ENCODE results near the gene IFI27.
"Not testable (repeated sequence)": the region's sequence is repeated elsewhere in the genome, so short reads cannot be mapped to it uniquely, and the experiment has no call there.

The IFI27 gene

DNA sequence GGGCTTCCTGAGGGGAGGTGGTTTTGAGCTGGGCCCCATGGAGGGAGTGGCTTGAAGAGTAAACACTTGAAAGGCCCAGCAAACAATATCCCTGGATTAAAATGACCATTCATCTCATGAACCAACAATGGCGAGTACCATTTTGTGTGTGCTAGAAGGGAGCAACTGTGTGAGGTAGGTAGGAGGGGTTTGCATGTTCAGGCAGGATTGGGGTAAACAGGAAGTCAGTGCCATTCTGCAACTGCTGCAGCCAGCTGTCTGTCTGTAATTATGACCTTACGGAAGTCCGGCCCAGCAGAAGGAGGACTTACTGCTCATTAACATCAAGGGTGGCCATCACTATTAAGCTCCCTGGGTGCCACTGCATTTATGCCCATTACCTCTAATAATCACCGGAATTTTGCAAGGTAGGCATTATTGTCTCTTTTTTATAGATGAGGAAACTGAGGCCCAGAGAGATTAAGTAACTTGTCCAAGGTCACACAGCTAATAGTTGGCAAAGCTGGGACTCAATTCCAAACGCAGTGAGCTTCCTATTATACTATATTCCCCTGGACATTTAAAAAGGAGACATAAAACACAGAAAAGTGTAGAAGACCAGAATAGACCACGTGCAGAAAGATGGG lies 35.5 kb downstream of the IFI27 start:
- no peak overlapping the region for H3K4me3 ChIP-seq (ENCODE audit: low read depth, low read length)

GRCh38 chr14:94152676-94153075 lies 42.1 kb downstream of the IFI27 start:
- H3K4me3 ChIP-seq (ENCODE audit: low read depth, low read length): no peak overlapping the region

- H3K4me3 ChIP-seq (ENCODE audit: low read depth, low read length): no peak overlapping the region
These were observed 43.3 kb downstream of the IFI27 start for GRCh38 chr14:94153750-94154342.

DNA sequence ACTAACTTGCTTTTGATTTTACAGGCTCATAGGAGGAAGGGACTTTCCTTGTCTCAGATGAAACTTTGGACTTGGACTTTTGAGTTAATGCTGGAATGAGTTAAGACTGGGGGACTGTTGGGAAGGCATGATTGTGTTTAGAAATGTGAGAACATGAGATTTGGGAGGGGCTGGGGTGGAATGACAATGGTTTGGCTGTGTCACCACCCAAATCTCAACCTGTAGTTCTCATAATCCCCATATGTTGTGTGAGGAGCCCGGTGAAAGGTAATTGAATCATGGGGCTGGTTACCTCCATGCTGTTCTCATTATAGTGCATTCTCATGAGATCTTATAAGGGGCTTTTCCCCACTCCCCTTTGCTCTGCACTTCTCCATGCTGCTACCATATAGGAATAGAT lies 45.6 kb downstream of the IFI27 start:
- H3K4me3 ChIP-seq (ENCODE audit: low read depth, low read length): not testable (repeated sequence)

- no peak overlapping the region for H3K4me3 ChIP-seq (ENCODE audit: low read depth, low read length)
These were observed 46.7 kb downstream of the IFI27 start for GRCh38 chr14:94157197-94157596.

DNA sequence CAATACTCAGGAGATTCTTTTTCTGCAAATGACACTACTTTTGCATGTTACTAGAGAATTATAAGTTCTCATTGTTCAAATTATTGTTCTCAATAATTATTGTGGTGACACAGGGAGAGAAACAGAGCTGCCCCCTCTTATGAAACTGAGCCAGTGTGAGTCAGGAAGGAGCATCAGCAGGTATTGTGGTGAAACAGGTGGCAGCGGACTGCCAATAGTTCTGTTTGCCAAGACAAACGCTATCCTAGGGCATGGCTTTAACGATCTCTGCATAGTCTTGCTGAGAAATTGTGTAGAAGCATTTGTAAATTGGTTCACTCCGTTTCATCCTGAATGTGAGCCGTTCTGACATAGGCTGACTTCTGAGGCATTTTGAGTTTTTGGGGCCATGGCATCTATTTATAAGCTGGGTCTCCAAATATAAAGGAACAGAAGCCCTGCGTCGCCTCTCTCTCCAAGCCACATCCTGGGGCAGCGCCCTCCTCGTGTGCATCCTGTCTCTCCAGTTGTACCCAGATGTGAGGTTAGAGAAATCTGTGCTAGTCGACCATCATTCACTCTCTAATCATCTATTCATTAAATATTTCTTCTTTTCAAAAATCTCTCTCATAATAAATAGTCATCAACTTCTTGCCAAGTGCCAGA lies 47.8 kb downstream of the IFI27 start:
- no peak overlapping the region for H3K4me3 ChIP-seq (ENCODE audit: low read depth, low read length)

GRCh38 chr14:94161058-94161457 lies 50.5 kb downstream of the IFI27 start:
- H3K4me3 ChIP-seq (ENCODE audit: low read depth, low read length): no peak overlapping the region

- no peak overlapping the region for H3K4me3 ChIP-seq (ENCODE audit: low read depth, low read length)
These were observed 51.4 kb downstream of the IFI27 start for GRCh38 chr14:94161981-94162380.

DNA sequence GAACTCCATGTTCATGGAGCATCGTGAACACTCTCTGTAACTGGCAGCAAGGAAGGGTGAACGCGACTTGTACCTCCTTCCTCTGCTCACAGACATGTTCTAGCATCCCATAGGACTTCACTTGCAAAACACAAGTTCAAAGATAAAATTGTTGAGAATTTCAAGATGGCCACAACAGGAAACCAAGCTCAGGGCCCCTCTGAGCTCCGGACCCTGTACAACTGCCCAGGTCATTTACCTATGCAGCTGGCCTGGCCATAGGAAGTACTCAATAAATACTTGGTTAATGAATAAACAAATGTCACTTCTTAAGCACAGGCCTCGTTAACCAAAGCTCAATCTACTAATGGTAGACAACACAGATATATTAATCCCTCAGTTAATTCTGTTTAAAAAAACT lies 51.9 kb downstream of the IFI27 start:
- no peak overlapping the region for H3K4me3 ChIP-seq (ENCODE audit: low read depth, low read length)

GRCh38 chr14:94163796-94164195 lies 53.3 kb downstream of the IFI27 start:
- no peak overlapping the region for H3K4me3 ChIP-seq (ENCODE audit: low read depth, low read length)

DNA sequence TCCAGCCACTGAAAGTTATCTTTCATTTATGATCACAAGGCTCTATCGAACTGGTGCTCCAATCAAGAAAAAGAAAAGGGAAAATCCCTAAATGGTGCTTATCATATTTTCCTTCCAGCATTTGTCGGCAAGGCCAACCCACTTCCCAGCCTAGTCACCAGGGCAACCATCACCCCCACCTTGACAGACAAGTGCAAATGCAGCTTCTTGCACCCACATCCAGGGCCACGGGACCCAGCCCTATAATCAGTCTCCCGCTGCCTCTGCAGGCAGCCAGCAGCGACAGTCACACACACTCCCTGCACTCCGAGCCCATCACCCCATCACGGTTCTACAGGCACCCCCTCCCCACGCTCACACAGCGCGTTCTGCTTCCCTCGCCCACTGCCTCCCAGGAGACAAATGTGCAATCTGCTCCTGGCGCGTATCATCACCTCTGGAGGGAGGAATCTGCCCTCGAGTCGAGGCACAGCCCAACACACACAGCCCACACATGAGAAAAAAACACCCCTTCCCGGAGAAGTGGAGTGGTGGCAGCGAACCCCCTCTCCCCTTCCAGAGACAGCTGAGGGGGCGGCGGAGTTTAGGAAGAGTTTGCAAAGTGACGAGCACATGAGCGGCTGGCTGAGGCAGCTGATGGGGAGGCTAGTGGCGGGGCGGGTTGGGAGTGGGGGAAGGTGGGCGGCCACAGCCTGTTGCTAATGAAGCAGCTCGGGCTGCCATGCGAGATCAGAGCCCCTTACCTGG lies 54.3 kb downstream of the IFI27 start:
- no peak overlapping the region for H3K4me3 ChIP-seq (ENCODE audit: low read depth, low read length)

GRCh38 chr14:94165744-94166143 lies 55.2 kb downstream of the IFI27 start:
- no peak overlapping the region for H3K4me3 ChIP-seq (ENCODE audit: low read depth, low read length)
